CD4-positive, alpha-beta T cell treated with Interleukin-17A for 1 hour (primary cell): ENCODE data around the gene DPP7.
A peak's percentile ranks its signal among the peaks of the same experiment; 100 is the strongest.
"Not testable (repeated sequence)": the region's sequence is repeated elsewhere in the genome, so short reads cannot be mapped to it uniquely, and the experiment has no call there.

ENCODE experiments used
- DNase-seq: peaks from one replicate; pipeline ENCODE4 v3.0.0-alpha.2; 2020

Gene DPP7

GRCh38 chr9:137147793-137148160, 33.2 kb upstream of the DPP7 start:
- DNase-seq, result no peak

GRCh38 chr9:137147091-137147792, 32.7 kb upstream of the DPP7 start:
- no peak for DNase-seq

GRCh38 chr9:137146527-137146918, 32.0 kb upstream of the DPP7 start:
- no peak for DNase-seq

GRCh38 chr9:137145731-137146526, 31.4 kb upstream of the DPP7 start:
- DNase-seq, result no peak

GRCh38 chr9:137143459-137143858, 28.9 kb upstream of the DPP7 start:
- DNase-seq, result no peak

- DNase-seq, result no peak
Observed at GRCh38 chr9:137141976-137142936, 27.7 kb upstream of the DPP7 start.

GRCh38 chr9:137141050-137141810, 26.7 kb upstream of the DPP7 start:
- no peak for DNase-seq

GRCh38 chr9:137140151-137141012, 25.8 kb upstream of the DPP7 start:
- DNase-seq, result no peak

GRCh38 chr9:137139468-137140150, 25.1 kb upstream of the DPP7 start:
- no peak for DNase-seq

- peak; percentile 16 for DNase-seq
Observed at GRCh38 chr9:137138722-137139467, 24.4 kb upstream of the DPP7 start, which contains the start of gene GRIN1. Gene GRIN1 (plus strand): TSS chr9:137139154. CDS start chr9:137139487, 333 bp downstream.

- DNase-seq, result no peak
Observed at GRCh38 chr9:137138058-137138721, 23.7 kb upstream of the DPP7 start.

GRCh38 chr9:137136881-137137607, 22.5 kb upstream of the DPP7 start:
- no peak for DNase-seq

GRCh38 chr9:137136261-137136880, 21.8 kb upstream of the DPP7 start:
- DNase-seq, result no peak

- DNase-seq, result not testable (repeated sequence)
Observed at GRCh38 chr9:137135154-137135553, 20.6 kb upstream of the DPP7 start.

GRCh38 chr9:137134191-137134590, 19.7 kb upstream of the DPP7 start:
- no peak for DNase-seq

- no peak for DNase-seq
Observed at GRCh38 chr9:137130176-137130755, 15.7 kb upstream of the DPP7 start.

- peak; percentile 90 for DNase-seq
Observed at GRCh38 chr9:137129456-137130175, 15.1 kb upstream of the DPP7 start.
